Central memory CD4-positive, alpha-beta T cell (primary cell): ENCODE measurements around the gene CYP2B6.
"Not testable (repeated sequence)": the region's sequence is repeated elsewhere in the genome, so short reads cannot be mapped to it uniquely, and the experiment has no call there.

Experiments used
- DNase-seq: peaks from one replicate; pipeline ENCODE4 v3.0.0; 2022
- total RNA-seq, 3 experiments: gene quantifications; one replicate each; lab custom pipeline; 2026; lab: John Stamatoyannopoulos, UW

The CYP2B6 gene
- 0 to 0.19 (median 0) reads per million in 3 experiments for total RNA-seq

DNA sequence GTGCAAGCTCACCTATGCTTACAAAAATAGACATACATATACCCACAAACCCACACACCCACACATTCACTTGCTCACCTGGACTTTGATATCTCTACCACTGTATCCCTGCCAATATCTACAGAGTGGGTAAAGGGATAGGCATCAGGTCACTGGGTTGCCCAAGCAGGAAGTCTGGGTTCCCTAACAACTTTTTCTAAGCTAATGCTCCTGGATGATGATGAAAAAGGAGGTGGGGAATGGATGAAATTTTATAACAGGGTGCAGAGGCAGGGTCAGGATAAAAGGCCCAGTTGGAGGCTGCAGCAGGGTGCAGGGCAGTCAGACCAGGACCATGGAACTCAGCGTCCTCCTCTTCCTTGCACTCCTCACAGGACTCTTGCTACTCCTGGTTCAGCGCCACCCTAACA is at the start of gene CYP2B6:
CYP2B6 (plus strand) TSS at position 311 of the 410 bp plus-strand sequence; CDS start at position 335, 24 bp downstream.
- DNase-seq: no peak

DNA sequence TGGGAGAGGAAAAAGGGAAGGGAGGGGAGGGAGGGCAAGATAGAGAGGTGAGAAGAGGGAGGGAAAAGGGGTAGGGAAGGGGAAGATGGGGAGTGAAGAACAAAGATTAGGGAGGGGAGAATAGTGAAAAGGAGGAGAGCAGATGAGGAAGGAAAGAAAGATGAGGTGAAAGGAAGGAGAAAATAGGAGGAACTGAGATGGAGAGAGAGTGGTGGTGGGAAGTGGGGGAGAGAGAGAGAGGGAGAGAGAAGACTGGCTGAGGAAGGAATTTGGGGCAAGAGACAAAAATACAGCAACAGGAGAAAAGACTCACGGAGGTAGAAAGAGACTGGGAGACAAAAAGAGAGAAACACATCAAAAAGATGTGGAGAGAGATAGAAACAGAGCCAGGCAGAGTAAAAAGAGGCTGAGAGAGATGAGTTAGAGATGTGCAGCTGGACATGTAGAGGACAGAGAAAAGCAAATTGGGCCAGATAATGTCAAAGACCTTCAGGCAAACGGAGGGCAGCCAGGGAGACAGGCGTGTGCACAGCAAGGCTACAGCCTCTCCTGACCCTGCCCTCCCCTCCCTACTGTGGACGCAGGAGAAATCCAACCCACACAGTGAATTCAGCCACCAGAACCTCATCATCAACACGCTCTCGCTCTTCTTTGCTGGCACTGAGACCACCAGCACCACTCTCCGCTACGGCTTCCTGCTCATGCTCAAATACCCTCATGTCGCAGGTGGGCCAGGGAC is 49.4 kb upstream of the CYP2B6 start:
- DNase-seq: no peak

DNA sequence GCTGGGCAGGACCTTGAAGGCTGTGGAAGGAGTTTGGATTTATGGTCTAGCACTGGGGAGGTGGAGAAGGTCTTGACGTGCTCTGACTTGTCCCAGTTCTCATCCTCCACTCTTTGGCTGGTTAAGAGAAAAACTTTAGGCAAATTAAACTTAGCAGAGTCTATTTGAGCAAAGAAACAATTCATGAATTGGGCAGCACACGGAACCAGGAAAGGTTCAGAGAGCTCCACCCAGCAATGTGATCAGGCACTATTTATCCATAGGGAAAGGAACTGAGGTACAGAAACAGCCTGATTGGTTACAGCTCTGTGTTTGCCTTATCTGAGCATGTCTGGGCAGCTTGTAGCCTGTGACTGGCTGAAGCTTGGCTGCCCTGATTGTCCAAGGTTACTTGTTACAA is 45.4 kb upstream of the CYP2B6 start:
- DNase-seq: no peak

DNA sequence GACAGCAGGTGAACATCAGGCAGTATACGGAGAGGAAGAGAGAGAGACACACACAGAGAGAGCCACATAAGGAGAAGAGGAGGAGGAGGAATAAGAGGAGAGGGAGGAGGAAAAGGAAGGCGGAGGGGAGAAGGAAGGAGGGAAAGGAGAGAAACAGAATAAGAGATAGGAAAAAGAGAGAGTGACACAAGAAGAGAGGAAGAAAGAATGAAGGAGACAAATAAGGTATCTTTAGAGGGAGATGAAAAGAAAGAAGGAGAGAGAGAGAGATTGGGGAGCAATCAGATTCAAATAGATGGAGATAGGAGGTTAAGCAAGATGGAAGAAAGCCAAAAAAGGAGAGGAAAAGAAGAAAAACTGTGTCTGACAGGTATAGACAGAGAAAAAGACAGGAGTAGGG is 44.0 kb upstream of the CYP2B6 start:
- no peak for DNase-seq

DNA sequence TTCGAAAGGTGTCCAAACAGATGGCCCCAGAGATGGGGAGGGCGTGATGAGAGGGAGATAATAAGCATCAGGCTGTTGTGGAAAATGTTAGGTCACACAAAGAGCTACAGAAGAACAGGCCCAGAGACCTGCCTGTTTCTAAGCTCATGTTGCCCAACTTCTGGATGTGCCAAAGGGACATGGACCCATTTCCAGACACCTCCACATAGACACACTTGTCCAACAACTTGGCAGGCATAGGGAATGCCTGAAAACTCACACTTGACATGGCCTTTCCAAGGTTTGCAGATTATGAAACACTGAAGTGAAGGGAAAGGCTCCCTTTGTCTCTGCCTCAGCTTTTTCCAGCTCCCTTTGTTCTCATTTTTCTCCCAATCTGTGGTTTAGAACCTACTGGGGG is 43.5 kb upstream of the CYP2B6 start:
- DNase-seq: no peak

DNA sequence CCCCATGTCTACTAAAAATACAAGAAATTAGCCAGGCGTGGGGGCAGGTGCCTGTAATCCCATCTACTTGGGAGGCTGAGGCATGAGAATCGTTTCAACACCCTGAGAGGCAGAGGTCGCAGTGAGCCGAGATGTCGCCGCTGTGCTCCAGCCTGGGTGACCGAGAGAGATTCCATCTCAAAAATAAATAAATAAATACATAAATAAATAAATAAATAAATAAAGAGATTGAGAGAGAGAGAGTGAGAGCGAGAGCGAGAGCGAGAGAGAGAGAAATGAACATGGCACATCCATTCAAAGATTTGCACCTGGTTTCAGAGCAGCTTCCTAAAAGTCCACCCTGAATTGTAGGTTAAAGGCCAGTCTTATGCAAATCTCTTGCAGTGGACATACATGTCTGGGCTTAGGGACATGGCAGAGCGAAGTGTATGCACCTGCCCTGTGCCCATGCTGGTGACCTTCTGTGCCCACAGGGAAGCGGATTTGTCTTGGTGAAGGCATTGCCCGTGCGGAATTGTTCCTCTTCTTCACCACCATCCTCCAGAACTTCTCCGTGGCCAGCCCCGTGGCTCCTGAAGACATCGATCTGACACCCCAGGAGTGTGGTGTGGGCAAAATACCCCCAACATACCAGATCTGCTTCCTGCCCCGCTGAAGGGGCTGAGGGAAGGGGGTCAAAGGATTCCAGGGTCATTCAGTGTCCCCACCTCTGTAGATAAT is 42.3 kb upstream of the CYP2B6 start:
- no peak for DNase-seq

DNA sequence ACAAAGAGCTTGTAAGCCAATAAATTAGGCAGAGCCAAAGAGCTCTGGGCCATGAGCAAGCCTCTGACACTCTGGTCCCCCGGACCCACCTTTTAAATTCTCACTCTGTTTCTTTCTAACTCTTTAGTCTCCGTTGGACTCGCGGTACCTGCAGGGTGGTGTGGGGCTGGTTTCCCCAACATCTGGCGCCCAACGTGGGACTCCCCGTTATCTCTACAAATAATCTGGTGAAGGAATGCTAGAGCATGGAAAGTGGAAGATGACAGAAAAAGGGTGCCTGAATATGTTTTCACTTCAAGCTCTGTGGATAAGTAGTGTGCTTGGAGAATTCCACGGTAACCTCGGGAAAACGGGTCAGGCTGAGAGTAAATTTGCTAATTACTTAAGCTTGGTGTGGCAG is 36.5 kb upstream of the CYP2B6 start:
- no peak for DNase-seq

DNA sequence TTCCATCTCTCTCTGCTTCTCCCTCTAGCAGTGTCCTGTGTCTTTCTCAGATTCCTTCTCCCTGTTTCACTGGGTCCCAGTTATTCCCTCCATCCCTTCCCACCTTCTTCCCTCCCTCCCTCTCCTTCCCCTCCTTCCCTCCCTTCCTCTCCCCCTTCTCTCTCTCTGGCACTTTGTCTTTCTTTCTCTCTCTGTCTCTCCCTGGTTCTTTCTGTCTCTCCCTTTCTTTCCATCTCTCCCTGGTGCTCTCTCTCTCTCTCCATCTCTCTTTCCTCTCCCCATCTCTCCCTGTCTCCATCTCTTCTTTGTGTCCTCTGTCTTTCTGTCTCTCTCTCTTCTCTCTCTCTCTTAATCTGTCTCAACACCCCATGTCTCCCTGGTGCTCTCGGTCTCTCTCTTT is 31.7 kb upstream of the CYP2B6 start:
- no peak for DNase-seq

DNA sequence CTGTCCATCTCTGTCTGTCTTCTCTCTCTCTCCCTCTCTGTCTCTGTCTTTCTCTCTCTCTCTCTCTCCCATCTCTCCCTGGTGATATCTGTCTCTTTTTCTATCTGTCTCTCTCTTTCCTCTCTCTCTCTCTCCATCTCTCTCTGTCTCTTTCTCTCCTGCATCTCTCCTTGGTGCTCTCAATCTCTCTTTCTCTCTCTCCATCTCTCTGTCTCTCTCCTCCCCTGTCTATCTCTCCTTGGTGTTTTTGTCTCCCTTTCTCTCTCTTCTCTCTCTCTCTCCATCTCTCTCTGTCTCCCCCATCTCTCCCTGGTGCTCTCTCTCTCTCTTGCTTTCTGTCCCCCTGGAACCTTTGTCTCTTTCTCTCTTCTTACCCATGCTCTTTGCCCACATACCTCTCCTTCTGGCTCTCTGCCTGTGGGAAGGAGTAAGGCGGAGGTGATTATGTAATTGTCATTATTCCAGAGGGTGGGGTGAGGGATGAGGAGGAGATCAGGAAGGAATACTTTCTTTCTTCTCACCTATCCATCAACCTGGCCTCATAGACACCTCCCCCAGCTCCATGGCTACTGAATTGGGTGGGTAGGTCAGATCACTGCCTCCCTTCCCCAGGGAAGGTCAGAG is 30.9 kb upstream of the CYP2B6 start:
- DNase-seq: no peak

DNA sequence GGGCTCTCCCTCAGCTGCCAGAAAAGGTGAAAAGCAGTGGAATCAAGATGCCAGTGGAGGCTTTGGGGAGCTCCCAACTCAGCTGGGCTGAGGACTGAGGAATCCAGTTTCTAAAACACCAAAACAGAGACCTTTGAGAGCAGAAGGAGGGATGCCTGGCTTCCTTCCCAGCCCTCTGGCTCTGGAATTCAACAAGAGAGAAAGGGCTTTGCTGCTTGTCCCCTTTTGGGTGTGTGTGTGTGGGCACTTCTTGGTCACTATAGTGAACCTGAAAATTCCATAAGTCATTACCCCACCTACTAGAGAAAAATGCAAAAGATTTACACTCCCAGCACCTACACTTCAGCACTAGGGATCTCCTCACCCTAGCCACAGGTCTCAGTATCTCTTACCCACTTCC is 30.3 kb upstream of the CYP2B6 start:
- no peak for DNase-seq

DNA sequence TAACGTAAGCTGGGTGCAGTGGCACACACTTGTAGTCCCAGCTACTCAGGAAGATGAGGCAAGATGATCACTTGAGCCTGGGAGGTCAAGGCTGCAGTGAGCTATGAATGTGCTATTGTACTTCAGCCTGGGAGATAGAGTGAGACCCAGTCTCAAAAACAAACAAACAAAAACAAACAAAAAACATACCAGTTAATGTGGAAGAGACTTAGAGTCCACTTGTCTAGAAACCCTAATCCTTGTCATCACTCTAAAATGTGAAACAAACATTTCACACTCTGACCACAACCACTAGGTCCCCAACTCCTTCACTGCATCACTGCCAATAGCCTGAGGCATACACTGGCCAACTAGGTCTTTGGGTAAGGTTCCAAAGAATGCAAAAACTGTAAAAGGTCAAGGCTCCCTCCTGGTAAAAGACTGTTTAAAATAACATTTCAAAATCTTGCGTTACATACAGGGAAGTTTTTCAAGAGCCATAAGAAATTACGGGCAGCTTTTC is 28.6 kb upstream of the CYP2B6 start:
- no peak for DNase-seq

DNA sequence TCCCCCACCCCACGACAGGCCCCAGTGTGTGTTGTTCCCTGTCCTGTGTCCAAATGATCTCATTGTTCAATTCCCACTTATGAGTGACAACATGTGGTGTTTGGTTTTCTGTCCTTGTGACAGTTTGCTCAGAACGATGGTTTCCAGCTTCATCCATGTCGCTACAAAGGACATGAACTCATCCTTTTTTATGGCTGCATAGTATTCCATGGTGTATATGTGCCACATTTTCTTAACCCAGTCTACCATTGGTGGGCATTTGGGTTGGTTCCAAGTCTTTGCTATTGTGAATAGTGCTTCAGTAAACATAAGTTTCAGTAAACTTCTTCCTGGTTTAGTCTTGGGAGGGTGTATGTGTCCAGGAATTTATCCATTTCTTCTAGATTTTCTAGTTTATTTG is 26.7 kb upstream of the CYP2B6 start:
- DNase-seq: not testable (repeated sequence)

DNA sequence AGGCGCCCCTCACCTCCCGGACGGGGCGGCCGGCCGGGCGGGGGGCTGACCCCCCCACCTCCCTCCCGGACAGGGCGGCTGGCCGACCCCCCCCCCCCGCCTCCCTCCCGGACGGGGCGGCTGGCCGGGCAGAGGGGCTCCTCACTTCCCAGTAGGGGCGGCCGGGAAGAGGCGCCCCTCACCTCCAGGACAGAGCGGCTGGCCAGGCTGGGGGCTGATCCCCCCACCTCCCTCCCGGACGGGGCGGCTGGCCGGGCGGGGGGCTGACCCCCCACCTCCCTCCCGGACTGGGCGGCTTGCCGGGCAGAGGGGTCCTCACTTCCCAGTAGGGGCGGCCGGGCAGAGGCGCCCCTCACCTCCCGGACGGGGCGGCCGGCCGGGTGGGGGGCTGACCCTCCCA is 25.7 kb upstream of the CYP2B6 start:
- DNase-seq: not testable (repeated sequence)

DNA sequence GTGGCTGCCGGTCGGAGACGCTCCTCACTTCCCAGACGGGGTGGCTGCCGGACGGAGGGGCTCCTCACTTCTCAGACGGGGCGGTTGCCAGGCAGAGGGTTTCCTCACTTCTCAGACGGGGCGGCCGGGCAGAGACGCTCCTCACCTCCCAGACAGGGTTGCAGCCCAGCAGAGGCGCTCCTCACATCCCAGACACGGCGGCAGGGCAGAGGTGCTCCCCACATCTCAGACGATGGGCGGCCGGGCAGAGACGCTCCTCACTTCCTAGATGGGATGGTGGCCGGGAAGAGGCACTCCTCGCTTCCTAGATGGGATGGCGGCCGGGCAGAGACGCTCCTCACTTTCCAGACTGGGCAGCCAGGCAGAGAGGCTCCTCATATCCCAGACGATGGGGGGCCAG is 24.5 kb upstream of the CYP2B6 start:
- DNase-seq: not testable (repeated sequence)

DNA sequence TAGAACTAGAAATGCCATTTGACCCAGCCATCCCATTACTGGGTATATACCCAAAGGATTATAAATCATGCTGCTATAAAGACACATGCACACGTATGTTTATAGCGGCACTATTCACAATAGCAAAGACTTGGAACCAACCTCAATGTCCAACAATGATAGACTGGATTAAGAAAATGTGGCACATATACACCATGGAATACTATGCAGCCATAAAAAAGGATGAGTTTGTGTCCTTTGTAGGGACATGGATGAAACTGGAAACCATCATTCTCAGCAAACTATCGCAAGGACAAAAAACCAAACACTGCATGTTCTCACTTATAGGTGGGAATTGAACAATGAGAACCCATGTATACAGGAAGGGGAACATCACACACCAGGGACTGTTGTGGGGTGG is 23.0 kb upstream of the CYP2B6 start:
- DNase-seq: not testable (repeated sequence)

DNA sequence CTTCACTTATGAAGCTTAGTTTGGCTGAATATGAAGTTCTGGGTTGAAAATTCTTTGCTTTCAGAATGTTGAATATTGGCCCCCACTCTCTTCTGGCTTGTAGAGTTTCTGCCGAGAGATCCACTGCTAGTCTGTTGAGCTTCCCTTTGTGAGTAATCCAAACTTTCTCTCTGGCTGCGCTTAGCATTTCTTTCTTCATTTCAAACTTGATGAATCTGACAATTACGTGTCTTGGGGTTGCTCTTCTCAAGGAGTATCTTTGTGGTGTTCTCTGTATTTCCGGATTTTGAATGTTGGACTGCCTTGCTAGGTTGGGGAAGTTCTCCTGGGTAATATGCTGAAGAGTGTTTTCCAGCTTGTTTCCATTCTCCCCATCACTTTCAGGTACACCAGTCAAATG is 21.4 kb upstream of the CYP2B6 start:
- peak; percentile 38 for DNase-seq

DNA sequence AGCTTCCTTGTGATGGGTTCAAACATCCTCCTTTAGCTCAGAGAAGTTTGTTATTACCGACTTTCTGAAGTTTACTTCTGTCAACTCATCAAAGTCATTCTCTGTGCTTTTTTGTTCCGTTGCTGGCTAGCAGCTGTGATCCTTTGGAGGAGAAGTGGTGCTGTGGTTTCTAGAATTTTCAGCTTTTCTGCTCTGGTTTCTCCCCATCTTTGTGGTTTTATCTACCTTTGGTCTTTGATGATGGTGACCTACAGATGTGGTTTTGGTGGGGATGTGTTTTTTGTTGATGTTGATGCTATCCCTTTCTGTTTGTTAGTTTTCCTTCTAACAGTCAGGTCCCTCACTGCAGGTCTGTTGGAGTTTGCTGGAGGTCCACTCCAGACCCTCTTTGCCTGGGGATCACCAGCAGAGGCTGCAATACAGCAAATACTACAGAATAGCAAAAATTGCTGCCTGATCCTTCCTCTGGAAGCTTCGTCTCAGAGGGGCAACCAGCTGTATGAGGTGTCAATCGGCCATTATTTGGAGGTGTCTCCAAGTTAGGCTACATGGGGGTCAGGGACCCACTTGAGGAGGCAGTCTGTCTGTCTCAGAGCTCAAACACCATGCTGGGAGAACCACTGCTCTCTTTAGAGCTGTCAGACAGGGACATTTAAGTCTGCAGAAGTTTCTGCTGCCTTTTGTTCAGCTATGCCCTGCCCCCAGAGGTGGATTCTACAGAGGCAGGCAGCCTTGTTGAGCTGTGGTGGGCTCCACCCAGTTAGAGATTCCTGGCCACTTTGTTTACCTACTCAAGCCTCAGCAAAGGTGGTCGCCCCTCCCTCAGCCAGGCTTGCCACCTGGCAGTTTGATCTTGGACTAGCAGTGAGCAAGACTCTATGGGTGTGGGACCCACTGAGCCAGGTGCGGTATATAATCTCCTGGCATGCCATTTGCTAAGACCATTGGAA is 20.4 kb upstream of the CYP2B6 start:
- peak; percentile 82 for DNase-seq

DNA sequence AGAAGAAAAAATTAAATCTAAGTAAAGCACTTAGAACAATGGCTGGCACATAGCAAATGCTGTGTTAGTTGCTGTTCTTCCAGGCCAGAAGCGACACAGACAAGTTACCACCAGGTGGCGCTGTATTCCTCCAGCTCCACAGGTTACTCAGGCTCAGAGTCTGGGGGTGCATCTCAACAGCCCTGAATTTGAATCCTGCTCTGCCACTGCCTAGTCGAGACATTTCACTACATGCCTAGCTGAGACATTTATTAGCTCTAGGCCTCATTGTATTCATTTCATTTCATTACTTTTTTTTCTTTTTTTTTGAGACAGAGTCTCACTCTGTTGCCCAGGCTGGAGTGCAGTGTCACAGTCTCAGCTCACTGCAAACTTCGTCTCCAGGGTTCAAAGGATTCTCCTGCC is 16.4 kb upstream of the CYP2B6 start:
- peak; percentile 68 for DNase-seq

DNA sequence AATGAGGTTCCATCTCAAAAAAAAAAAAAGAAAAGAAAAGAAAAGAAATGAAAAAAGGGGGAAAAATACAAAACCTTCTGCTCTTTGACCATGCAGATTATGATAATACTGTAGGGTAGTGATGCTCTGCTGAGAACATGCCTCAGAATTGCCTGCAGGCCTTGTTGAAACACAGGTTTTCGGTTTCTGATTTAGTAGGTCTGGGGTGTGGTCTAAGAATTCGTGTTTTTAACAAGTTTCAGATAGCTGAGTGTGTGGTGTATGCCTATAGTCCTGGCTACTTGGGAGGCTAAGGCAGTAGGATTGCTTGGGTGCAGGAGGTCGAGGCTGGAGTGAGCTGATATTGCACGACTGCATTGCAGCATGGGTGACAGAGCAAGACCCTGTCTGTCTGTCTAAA is 14.9 kb upstream of the CYP2B6 start:
- DNase-seq: no peak

DNA sequence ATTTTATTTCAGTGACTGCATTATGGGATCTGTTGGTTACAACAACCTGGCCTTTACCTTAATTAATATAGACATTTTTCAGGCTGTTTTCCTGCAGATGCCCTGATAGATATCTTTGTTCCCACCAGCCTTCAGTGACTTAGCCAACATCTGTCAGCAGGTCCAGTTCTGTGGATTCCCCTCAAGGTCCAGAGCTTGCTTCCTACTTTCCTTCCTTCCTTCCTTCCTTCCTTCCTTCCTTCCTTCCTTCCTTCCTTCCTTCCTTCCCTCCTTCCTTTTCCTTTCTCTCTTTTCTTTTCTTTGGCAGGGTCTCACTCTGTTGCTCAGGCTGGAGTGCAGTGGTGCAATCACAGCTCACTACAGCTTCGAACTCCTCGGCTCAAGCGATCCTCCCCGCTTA is 14.4 kb upstream of the CYP2B6 start:
- no peak for DNase-seq

DNA sequence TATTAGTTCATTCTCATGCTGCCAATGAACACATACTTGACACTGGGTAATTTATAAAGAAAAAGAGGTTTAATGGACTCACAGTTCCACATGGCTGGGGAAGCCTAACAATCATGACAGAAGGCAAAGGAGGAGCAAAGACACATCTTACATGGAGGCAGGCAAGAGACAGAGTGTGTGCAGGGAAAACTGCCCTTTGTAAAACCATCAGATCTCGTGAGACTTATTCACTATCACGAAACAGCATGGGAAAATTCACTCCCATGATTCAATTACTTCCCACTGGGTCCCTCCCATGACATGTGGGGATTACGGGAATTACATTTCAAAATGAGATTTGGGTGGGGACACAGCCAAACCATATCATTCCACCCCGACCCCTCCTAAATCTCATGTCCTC is 11.3 kb upstream of the CYP2B6 start:
- DNase-seq: not testable (repeated sequence)

DNA sequence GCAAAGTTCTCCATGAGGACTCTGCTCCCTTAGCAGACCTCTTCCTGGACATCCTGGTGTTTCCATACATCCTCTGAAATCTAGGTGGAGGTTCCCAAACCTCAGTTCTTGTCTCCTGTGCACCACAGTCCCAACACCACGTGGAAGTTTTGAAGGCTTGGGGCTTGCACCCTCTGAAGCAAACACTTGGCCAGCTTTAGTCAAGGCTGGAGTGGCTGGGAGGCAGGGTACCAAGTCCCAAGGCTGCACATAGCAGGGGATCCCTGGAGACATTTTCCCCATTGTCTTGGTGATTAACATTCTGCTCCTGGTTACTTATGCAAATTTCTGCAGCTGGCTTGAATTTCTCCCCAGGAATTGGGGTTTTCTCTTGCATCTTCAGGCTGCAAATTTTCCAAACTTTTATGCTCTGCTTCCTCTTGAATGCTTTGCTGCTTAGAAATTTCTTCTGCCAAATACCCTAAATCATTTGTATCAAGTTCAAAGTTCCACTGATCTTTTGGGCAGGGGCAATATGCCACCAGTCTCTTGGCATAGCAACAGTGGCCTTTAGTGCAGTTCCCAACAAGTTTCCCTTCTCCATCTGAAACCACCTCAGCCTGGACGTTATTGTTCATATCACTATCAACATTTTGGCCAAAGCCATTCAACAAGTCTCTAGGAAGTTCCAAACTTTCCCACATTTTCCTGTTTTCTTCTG is 10.2 kb upstream of the CYP2B6 start:
- not testable (repeated sequence) for DNase-seq
